Neural cell (in vitro differentiated cells): ENCODE measurements around the gene TMTC1.

Experiments
- EZH2 ChIP-seq: fragments of 200-600, 300-800 bp; shearing (Covaris generic), sonication (generic); IDR thresholded peaks from 2 replicates; pipeline ENCODE4 v1.6.1; 2014; ENCODE audit warnings: antibody characterized with exemption, low read length, borderline replicate concordance, mild to moderate bottlenecking; ENCODE audit not compliant: insufficient read depth, poor library complexity, severe bottlenecking
- TF ChIP-seq, protein P1 (sequence below): fragments of 450-650 bp; IDR thresholded peaks from 2 replicates; pipeline ENCODE4 v1.5.1; 2014; ENCODE audit warnings: antibody characterized with exemption, mild to moderate bottlenecking, moderate library complexity; ENCODE audit not compliant: poor library complexity, severe bottlenecking
- TF ChIP-seq, protein P2 (sequence below): IDR thresholded peaks from 2 replicates; pipeline ENCODE4 v1.6.1; 2012; ENCODE audit warnings: borderline replicate concordance

DNA sequence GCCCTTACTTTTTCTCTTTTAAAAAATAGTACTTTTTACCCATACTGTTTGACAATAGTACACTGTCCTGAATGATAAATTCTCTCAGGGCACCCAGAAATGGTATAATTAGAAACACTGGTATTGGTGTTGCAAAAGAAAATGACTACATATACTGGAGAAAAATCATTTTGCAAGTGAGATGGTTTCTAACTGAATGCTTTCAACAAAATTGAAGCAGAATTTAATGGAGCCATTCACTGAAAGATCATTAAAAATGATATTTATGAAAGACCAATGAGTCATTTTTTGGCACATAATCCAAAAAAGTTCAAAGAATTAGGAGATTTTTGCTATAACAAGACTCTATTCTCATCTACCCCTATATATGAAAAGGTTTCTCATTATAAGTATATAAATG lies 68.8 kb downstream of the TMTC1 start:
- TF ChIP-seq, protein P1, sequence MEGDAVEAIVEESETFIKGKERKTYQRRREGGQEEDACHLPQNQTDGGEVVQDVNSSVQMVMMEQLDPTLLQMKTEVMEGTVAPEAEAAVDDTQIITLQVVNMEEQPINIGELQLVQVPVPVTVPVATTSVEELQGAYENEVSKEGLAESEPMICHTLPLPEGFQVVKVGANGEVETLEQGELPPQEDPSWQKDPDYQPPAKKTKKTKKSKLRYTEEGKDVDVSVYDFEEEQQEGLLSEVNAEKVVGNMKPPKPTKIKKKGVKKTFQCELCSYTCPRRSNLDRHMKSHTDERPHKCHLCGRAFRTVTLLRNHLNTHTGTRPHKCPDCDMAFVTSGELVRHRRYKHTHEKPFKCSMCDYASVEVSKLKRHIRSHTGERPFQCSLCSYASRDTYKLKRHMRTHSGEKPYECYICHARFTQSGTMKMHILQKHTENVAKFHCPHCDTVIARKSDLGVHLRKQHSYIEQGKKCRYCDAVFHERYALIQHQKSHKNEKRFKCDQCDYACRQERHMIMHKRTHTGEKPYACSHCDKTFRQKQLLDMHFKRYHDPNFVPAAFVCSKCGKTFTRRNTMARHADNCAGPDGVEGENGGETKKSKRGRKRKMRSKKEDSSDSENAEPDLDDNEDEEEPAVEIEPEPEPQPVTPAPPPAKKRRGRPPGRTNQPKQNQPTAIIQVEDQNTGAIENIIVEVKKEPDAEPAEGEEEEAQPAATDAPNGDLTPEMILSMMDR: no peak
- TF ChIP-seq, protein P2, sequence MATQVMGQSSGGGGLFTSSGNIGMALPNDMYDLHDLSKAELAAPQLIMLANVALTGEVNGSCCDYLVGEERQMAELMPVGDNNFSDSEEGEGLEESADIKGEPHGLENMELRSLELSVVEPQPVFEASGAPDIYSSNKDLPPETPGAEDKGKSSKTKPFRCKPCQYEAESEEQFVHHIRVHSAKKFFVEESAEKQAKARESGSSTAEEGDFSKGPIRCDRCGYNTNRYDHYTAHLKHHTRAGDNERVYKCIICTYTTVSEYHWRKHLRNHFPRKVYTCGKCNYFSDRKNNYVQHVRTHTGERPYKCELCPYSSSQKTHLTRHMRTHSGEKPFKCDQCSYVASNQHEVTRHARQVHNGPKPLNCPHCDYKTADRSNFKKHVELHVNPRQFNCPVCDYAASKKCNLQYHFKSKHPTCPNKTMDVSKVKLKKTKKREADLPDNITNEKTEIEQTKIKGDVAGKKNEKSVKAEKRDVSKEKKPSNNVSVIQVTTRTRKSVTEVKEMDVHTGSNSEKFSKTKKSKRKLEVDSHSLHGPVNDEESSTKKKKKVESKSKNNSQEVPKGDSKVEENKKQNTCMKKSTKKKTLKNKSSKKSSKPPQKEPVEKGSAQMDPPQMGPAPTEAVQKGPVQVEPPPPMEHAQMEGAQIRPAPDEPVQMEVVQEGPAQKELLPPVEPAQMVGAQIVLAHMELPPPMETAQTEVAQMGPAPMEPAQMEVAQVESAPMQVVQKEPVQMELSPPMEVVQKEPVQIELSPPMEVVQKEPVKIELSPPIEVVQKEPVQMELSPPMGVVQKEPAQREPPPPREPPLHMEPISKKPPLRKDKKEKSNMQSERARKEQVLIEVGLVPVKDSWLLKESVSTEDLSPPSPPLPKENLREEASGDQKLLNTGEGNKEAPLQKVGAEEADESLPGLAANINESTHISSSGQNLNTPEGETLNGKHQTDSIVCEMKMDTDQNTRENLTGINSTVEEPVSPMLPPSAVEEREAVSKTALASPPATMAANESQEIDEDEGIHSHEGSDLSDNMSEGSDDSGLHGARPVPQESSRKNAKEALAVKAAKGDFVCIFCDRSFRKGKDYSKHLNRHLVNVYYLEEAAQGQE: no peak
- no peak for TF ChIP-seq EZH2
